GM12878 (cell line): ENCODE data around the gene SLC12A9.

Experiments
- CBFB ChIP-seq: IDR thresholded peaks from 2 replicates; pipeline ENCODE4 v1.6.1; 2016; ENCODE audit warnings: antibody characterized with exemption, low read depth
- JUND ChIP-seq: IDR thresholded peaks from 2 replicates; pipeline ENCODE4 v1.6.1; 2012; ENCODE audit warnings: low read depth, mild to moderate bottlenecking, low read length, improper control_type of control experiment, moderate library complexity
- PML ChIP-seq: IDR thresholded peaks from 2 replicates; pipeline ENCODE4 v1.6.1; 2012; ENCODE audit warnings: low read length, inconsistent platforms
- POLR2A ChIP-seq: IDR thresholded peaks from 2 replicates; pipeline ENCODE4 v1.6.1; 2011; ENCODE audit warnings: low read depth, mild to moderate bottlenecking, low read length
- RCOR1 ChIP-seq: conservative IDR thresholded peaks from 2 replicates; pipeline ENCODE4 v1.6.1; 2012; ENCODE audit warnings: low read depth, low read length, improper control_type of control experiment
- SIN3A ChIP-seq: IDR thresholded peaks from 2 replicates; pipeline ENCODE4 v1.6.1; 2012; ENCODE audit warnings: low read depth, low read length, improper control_type of control experiment
- ZNF24 ChIP-seq: fragments of 450-650 bp; IDR thresholded peaks from 2 replicates; pipeline ENCODE4 v1.6.1; 2017; ENCODE audit warnings: antibody characterized with exemption, mild to moderate bottlenecking
- TF ChIP-seq, protein P1 (sequence below): IDR thresholded peaks from 2 replicates; pipeline ENCODE4 v1.6.1; 2012; ENCODE audit warnings: mild to moderate bottlenecking, low read depth, low read length
- TF ChIP-seq, protein P2 (sequence below), 3 experiments: IDR thresholded peaks in 2 of 3; conservative IDR thresholded peaks in 1 of 3; 2 replicates each; pipeline ENCODE4 v1.5.1; 2011; ENCODE audit warnings: low read depth in 3 of 3, low read length in 3 of 3, mild to moderate bottlenecking in 3 of 3, control low read depth in 2 of 3, moderate library complexity in 2 of 3, inconsistent platforms in 1 of 3, mixed read lengths in 1 of 3; ENCODE audit not compliant: control insufficient read depth in 2 of 3, insufficient read depth in 1 of 3; ENCODE audit errors: extremely low read depth in 1 of 3
- TF ChIP-seq, protein P3 (sequence below): IDR thresholded peaks from 2 replicates; pipeline ENCODE4 v1.6.1; 2011; ENCODE audit warnings: borderline replicate concordance, low read depth, mild to moderate bottlenecking, moderate library complexity, mixed read lengths, low read length; ENCODE audit not compliant: insufficient read depth; ENCODE audit errors: extremely low read length

DNA sequence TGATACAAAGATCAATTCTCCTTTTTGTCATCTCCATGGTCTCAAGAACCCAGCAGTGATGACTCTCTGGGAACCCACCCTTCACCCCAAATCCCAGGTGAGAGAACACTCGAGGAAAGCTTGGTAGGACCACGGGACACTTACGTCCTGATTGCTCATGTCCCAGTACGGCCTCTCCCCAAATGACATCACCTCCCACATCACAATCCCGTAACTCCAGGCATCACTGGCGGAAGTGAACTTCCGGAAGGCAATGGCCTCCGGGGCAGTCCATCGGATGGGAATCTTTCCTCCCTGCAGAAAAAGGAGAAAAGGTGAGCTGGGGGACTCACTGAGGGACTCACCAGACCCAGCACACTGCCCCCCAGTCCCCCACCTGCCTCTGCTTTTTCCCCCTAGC, 46.2 kb upstream of the SLC12A9 start:
- no peak for TF ChIP-seq RCOR1
- no peak for TF ChIP-seq SIN3A
- TF ChIP-seq, protein P1, sequence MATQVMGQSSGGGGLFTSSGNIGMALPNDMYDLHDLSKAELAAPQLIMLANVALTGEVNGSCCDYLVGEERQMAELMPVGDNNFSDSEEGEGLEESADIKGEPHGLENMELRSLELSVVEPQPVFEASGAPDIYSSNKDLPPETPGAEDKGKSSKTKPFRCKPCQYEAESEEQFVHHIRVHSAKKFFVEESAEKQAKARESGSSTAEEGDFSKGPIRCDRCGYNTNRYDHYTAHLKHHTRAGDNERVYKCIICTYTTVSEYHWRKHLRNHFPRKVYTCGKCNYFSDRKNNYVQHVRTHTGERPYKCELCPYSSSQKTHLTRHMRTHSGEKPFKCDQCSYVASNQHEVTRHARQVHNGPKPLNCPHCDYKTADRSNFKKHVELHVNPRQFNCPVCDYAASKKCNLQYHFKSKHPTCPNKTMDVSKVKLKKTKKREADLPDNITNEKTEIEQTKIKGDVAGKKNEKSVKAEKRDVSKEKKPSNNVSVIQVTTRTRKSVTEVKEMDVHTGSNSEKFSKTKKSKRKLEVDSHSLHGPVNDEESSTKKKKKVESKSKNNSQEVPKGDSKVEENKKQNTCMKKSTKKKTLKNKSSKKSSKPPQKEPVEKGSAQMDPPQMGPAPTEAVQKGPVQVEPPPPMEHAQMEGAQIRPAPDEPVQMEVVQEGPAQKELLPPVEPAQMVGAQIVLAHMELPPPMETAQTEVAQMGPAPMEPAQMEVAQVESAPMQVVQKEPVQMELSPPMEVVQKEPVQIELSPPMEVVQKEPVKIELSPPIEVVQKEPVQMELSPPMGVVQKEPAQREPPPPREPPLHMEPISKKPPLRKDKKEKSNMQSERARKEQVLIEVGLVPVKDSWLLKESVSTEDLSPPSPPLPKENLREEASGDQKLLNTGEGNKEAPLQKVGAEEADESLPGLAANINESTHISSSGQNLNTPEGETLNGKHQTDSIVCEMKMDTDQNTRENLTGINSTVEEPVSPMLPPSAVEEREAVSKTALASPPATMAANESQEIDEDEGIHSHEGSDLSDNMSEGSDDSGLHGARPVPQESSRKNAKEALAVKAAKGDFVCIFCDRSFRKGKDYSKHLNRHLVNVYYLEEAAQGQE: no peak
- no peak for TF ChIP-seq PML
- TF ChIP-seq, protein P2, sequence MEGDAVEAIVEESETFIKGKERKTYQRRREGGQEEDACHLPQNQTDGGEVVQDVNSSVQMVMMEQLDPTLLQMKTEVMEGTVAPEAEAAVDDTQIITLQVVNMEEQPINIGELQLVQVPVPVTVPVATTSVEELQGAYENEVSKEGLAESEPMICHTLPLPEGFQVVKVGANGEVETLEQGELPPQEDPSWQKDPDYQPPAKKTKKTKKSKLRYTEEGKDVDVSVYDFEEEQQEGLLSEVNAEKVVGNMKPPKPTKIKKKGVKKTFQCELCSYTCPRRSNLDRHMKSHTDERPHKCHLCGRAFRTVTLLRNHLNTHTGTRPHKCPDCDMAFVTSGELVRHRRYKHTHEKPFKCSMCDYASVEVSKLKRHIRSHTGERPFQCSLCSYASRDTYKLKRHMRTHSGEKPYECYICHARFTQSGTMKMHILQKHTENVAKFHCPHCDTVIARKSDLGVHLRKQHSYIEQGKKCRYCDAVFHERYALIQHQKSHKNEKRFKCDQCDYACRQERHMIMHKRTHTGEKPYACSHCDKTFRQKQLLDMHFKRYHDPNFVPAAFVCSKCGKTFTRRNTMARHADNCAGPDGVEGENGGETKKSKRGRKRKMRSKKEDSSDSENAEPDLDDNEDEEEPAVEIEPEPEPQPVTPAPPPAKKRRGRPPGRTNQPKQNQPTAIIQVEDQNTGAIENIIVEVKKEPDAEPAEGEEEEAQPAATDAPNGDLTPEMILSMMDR (IDR thresholded peaks at IDR 0.05 in 2 of 3, conservative IDR thresholded peaks at IDR 0.05 in 1 of 3; ENCODE audit: control insufficient read depth in 2 of 3, extremely low read depth in 1 of 3, insufficient read depth in 1 of 3, low read depth in 3 of 3, low read length in 3 of 3): no peak
- no peak for TF ChIP-seq ZNF24
- TF ChIP-seq, protein P3, sequence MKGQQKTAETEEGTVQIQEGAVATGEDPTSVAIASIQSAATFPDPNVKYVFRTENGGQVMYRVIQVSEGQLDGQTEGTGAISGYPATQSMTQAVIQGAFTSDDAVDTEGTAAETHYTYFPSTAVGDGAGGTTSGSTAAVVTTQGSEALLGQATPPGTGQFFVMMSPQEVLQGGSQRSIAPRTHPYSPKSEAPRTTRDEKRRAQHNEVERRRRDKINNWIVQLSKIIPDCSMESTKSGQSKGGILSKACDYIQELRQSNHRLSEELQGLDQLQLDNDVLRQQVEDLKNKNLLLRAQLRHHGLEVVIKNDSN: no peak
- no peak for TF ChIP-seq POLR2A
- no peak for TF ChIP-seq JUND
- TF ChIP-seq CBFB: no peak
